Retina (tissue), 1 donor: ENCODE data around the gene RAB41.
"Not testable (repeated sequence)": the region's sequence is repeated elsewhere in the genome, so short reads cannot be mapped to it uniquely, and the experiment has no call there.

Experiments
- DNase-seq: peaks from one replicate; pipeline ENCODE4 v3.0.0-alpha.2; 2016

The RAB41 gene

GRCh38 chrX:70292788-70293187 lies 10.8 kb downstream of the RAB41 start:
- DNase-seq, result no peak

- no peak for DNase-seq
These were observed 11.6 kb downstream of the RAB41 start for GRCh38 chrX:70293621-70294020.

GRCh38 chrX:70301716-70302115 lies 19.7 kb downstream of the RAB41 start:
- DNase-seq, result peak; percentile 1

- DNase-seq, result no peak
These were observed 31.5 kb downstream of the RAB41 start for GRCh38 chrX:70313503-70313902.

- DNase-seq, result no peak
These were observed 40.8 kb downstream of the RAB41 start for GRCh38 chrX:70322784-70323183.

- not testable (repeated sequence) for DNase-seq
These were observed 41.7 kb downstream of the RAB41 start for GRCh38 chrX:70323628-70324027.

GRCh38 chrX:70324326-70324725 lies 42.4 kb downstream of the RAB41 start:
- no peak for DNase-seq

GRCh38 chrX:70331161-70331560 lies 49.2 kb downstream of the RAB41 start:
- DNase-seq, result no peak

GRCh38 chrX:70332600-70332999 lies 50.6 kb downstream of the RAB41 start:
- DNase-seq, result no peak
